NCI-H748 (cell line): ENCODE results near the gene THBS1.

ENCODE experiments used
- DNase-seq: peaks from one replicate; lab custom pipeline; 2025; ENCODE audit not compliant: unreplicated experiment; lab: John Stamatoyannopoulos, UW

Gene THBS1

DNA sequence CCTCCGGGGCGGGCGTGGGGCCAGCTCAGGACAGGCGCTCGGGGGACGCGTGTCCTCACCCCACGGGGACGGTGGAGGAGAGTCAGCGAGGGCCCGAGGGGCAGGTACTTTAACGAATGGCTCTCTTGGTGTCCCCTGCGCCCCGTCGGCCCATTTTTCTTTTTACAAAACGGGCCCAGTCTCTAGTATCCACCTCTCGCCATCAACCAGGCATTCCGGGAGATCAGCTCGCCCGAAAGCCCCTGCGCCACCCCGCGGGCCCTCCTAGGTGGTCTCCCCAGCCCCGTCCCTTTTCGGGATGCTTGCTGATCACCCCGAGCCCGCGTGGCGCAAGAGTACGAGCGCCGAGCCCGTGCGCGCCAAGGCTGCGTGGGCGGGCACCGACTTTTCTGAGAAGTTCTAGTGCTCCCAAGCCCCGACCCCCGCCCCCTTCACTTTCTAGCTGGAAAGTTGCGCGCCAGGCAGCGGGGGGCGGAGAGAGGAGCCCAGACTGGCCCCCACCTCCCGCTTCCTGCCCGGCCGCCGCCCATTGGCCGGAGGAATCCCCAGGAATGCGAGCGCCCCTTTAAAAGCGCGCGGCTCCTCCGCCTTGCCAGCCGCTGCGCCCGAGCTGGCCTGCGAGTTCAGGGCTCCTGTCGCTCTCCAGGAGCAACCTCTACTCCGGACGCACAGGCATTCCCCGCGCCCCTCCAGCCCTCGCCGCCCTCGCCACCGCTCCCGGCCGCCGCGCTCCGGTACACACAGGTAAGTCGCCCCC, at the start of gene THBS1:
THBS1 (plus strand) TSS at position 595 of the 757 bp plus-strand sequence. CDS start 779 bp downstream, outside the sequence.
- DNase-seq: peak; percentile 15

DNA sequence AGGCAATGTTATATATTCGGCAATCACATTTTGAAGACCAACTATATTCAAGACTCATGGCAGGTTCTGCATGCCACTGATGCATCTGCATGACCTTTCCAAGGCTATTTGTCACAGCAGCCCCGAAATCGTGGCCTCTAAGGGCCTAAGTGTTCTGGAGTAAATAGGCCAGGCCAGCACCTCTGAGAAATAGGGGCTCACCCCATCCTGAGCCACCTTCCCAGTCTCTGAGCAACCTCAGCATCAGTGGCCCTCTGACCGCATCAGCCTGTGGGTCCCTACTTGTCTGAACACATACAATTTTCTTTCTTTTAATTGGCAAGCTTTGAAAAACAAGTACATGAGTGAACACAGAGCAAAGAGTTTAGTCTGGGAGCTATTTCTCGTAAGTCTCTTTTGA, 45.9 kb upstream of the THBS1 start:
- no peak for DNase-seq

DNA sequence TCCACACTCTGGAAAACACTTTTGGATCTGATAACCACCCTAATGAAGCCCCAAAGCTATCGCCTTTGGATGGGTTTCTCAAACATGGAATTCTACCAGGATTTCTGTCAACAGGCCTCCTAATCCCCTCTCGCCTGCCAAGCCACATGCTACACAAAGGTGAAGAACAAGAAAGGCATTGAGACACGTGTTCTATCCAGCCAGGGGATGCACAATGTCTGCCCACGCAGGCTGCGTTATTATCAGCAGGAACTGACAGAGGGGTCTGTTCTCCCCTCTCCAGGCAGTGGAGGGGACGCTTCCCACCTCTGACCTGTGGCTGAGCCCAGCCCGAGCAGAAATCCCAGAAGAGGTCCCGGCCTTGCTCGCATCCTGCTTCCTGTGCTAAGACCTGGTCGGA, 45.4 kb upstream of the THBS1 start:
- DNase-seq: no peak

DNA sequence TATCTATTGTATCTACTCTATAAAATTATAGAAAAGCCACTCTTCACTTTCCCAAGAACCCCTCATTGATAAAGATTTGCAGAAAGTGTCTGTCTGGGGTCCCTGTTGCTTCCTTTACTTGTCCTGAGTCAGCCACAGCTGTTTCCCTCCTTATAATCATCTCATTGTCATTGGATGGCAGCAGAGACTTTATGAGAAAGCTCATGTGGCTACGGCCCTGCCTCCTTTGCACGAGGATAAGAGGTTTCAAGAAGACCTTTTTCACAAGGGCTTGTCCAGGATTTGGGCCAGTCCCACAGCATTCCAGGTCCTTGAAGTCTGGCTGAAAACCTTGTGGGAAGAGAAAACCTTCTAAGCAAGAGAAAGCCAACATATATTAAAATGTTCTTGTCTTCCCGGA, 41.9 kb upstream of the THBS1 start:
- no peak for DNase-seq

DNA sequence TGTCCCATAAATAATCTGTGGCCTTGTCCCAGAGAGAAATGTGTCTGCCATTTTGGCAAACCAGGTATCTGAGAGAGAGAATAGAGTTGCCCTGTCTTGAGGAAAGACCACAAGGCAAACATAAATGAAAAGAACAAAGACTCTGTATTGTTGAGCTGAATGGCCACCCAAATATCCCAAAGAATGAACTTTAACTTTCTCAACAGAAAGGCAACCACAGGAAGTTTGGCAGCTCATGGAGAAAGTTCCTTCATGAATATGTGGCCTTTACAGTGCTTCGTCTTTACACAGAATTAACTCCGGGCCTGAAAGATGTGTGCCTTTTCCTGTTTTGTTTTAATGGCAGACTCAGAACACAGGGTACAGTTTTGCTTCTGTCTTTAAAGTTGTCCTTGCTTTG, 41.4 kb upstream of the THBS1 start:
- no peak for DNase-seq

DNA sequence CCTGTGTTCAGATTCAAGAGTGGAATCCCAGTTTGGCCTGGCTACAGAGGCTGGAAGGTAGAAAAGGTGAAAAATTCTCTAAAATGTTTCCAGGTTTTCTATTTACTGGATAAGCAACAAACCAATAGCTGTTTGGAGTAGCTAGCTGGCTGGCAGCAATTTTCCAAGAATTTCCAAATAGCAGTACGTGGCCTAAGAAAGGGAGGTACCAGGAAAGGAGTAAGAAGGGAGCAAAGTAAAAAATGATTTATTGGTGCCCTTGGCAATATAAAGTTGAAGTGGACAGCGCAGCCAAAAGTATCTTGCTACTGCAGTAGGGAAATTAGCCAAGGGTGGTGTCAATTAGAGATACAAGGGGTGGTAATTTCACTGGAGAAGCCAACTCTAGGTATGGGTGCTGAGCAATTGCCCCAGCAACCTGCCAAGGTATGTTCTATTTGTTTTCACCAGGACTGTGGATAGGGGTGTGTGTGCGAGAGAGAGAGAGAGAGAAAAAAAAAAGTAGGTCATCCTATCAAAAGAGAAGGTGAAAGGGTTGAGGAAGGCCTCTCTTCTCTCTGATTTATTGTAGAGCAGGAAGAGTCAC, 40.8 kb upstream of the THBS1 start:
- no peak for DNase-seq

DNA sequence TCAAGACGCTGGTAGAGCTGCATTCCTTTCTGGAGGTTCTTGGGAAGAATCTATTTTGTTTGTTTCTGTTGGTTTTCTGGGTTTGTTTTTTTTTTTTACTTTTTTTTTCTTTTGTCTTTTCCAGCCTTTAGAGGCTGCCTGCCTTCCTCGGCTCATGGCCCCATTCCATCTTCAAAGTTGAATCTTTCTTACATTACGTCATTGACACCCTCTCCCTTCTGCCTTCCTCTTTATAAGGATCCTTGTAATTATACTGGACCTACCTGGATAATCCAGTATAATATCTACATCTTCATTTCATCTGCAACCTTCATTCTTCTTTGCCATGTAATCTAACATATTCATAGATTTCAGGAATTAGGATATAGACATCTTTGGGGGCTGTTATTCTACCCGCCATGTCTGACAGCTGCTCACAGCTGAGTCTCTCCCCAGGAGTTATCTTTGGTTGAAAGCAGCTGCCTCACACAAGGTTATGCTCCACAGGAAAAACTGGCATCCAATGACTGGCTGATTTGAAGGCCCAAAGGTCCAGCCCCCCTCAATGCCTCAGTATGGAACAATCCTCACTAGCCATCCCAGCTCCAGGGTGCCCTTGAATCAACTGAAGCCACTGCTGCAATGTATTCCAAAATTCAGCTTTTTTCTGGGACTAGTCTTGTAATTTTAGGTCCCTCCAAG, 38.4 kb upstream of the THBS1 start:
- no peak for DNase-seq

DNA sequence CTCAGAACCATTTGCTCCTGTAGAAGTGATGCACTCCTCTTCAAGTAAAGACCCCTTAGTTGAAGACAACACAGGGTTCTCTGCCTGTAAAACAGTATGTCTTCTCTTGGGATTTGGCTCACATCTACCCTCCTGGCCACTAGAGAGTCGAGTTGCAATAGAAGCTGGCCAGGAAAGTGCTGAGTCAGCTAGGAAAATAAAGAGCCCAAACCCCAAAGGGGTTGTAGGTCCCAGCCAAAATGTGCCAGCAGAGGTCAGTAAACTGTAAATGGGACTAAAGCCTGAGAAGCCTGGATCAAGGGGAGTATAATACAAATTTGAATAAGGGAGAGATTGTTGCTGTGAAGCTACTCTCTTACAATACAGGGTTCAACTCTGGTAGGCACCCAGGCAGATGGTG, 37.2 kb upstream of the THBS1 start:
- DNase-seq: no peak

DNA sequence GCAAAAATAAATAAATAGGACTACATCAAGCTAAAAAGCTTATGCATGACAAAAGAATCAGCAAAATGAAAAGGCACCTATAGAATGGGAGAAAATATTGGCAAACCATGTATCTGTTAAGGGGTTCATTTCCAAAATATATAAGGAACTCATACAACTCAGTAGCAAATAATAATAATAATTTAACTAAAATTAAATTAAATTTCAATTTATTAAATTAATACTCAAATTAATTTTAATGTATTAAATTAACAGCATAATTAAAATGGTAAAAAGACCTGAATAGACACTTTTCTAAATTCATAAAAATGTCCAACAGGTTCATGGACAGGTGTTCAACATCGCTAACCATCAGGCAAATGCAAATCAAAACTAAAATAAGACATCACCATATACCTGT, 34.0 kb upstream of the THBS1 start:
- DNase-seq: no peak

DNA sequence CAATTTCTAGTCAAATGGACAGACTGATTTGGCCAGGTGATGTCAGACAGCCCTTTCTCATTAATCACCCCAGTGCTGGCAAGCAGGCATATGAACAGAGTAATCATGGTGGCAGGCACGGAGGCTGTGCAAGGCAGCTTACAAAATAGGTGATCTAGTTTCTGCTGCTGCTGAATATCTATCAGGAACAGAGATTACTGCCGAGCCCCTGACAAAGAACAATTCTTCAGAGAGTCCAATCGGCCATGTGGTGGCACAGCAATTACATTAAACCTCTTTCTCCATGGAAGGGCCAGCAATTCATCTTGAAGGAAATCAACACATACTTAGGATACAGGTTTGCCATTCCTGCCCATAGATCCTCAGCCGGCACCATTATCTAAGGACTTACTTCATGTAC, 32.3 kb upstream of the THBS1 start:
- DNase-seq: no peak

DNA sequence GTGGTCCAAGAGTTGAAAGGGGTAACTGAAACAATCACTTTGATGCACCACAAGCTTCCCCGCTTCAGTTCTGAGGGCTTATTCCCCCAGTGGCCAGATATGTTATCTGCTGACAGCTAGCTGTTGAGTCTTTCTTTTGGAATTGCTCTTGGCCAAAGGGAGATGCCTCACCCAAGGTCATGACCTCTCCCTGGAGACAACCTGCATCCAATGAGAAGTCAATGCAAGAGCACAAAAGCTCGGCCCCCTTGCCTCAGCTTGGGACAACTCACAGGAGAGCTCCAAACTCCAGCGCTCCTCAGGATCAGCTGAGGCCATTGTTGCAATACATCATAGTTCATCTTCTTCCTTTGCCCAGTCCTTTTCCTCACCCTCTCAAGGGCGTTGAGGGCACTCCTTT, 31.0 kb upstream of the THBS1 start:
- no peak for DNase-seq

DNA sequence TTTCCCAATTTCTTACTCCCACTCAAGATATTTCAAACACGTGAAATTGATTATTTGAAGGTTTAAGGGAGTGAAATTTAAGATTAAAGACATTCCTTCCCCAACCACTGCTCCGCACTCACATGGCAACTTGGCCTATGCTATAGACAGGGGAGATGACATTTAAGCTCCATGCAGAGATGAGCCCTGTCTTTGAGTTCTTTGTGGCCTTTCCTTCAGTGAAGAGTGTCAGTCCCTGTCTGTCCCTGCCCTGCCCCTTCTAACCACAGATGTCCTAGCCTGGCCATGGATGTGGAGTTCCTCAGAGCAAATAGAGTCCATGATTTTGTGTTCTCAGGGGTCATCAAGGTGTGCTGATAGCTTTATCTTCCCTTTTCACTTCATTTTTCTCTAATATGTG, 29.4 kb upstream of the THBS1 start:
- DNase-seq: no peak

DNA sequence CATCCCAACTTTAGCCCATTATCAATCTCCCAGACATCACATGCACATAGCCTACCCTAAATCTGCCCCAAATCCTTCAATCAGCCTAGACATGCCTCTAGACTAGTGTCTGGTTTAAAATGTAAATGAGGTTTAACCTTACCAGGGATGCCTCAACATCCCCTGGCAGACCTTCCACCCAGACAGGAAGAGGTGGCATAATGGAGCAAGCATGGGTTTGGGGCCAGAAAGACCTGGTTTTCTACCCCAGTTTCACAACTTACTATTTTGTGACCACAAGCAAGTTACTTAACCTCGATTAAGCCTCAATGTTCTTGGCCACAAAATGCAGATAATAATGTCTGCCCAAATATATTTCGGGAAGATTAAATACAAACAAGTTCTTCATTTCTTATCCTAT, 28.3 kb upstream of the THBS1 start:
- no peak for DNase-seq

DNA sequence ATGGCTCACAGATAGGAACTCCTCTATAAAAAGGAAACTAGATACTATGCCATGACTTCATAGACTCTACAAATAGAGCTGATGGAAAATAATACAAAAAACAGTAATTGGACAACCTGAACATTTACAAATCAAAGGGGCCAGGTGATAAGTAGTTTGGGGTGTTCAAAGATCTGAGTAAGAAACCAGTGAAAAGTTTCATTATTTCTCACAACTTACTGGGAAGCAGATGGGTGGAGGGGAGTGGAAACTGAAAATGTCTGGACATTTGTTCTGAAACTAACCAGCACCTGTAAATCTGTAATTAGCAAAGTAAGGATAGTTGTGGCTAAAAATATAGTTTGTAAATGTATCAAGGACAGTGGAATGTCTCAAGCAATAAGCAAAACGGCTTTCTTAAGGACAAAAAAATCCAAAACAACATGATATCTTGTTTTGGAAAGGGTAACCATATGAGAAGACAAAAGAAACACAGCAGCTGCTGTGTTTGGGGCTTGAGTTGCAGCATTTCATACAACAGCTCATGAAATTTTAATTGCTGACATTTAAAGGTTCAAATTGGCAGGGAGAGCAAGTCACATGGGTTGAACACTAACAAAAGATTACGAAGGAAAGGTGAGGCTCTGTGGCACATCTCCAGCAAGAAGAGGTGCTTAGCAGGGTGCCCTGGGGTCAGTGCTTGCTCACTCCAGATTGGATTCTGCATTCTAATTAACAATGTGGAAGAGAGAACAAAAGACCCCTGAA, 26.8 kb upstream of the THBS1 start:
- DNase-seq: peak; percentile 7

DNA sequence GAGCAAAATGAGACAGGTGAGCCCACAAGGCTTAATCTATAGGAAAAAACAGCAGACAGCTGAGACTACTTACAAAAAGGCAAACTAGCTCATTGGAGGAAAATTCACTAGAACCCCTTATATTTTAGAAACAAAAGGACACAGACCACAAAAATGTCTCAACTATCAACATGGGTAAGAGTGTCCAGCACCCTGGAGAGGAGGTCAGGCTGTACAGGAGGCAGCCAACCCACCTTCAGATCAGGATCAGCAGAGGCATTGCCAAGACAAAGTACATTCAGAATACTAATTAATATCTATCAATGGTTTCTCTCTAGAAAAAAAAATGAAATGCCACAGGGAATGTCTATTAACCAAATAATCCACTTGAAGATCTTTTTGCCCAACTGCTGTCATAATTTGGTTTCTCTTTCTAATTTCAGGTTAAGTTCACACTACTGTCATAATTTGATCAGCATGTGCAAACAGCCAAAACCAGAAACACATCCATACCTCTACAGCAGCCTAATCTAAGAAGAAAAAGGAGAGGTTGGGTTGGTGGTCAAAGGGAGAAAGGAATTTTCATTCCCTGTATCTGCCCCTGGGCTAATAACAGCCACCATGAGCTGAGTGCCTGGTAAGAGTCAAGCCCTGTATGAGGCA, 26.0 kb upstream of the THBS1 start:
- no peak for DNase-seq

DNA sequence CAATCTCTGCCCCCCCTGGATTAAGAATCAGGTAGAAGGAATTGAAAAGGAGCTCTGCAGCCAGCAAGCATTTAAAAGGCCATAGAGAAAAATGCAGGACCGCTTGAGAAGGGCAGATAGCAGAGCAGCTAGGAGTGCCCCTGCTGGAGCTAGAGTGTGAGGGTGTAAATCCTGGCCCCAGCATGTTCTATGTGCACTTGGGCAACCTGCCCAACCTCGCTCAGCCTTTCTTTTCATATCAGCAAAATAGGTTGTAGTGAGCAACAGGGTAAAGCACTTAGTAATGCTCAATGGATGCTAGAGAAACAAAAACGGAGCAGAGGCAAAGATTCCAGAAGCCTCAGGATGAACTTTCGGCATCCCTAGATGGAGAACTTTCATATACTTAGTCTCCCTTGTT, 25.0 kb upstream of the THBS1 start:
- DNase-seq: no peak

DNA sequence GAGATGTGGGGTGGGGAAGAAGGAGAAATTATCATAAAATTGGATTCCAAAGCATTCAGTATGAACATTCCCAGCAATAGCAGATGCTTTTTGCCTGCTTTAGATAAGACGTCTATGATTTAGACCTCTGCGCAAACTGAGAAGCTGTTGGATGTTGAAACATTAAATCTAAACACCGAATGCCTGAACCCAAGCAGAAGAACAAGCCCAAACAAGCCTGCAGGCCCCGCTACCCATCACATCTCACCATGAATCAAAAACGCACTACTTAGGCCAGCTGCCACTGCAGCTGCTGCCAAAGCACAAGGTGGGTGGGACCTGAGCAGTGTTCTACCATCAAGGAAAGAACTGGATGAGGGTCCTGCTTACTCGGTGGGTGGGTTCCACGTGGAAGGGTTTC, 24.4 kb upstream of the THBS1 start:
- peak; percentile 2 for DNase-seq

DNA sequence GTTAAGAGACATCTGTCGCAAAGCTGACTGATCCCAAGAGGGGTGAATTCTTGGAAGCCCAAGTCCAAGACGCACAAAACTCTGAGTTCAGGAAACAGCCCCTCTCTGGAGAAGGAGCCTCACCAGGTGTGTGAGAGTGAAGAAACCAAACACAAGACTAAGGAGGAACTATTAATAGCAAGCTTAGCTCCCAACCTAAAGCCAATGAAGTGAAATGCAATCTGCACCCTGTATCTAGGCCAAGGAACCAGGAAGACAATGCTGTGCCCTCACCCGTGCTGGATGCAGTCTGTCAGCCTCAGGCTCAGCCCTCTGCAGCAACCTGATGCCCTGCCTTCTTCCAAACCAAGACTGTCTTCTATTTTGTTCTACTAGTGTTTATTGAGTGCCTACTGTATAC, 22.5 kb upstream of the THBS1 start:
- no peak for DNase-seq

DNA sequence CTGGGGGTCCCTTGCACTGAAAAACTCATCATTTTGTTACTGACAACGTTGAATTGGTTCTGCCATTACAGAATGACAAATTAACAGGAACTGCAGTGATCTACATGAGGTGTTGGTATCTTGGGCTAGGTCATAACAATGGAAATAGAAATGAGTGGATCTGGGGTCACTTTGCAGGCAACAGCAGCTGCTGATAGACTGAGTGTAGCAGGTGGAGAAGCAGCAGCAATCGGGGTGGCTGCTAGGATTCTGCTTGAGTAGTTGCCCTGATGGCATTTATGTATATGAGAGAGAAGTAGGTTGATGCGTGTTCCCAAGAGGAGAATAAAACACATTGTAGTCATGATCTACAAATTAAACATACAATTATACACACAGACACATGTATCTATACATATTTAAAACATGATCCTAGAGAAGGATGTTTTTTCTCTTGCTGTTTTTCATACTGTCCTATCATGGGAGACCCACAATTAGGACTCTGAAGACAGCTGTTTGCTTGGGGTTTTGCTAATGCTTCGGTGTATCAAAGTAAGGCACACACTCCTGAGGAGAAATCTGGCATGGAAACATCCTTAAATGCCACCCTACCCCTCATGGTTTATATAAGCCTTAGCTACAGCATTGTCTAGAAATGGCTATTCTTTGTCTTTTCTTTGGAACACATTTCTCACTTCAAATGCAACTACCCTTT, 15.8 kb upstream of the THBS1 start:
- DNase-seq: no peak

DNA sequence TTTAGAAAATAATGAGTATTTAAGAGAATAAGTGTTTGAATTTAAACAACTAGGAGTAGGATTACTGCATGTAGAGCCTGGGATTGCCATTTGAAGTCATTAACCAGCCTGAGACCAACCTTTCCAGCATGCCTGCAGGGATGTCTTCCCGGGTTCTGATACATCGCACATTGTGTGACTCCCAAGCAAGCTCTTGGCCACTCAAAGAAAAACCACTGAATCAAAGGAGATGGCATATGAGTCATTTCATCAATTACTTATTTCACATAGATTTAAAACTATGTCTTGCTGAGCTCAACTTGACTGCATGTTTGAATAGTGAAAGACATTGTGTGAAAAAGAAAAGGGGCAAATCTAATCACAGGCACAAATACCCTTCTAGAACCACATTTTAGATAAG, 15.0 kb upstream of the THBS1 start:
- DNase-seq: no peak

DNA sequence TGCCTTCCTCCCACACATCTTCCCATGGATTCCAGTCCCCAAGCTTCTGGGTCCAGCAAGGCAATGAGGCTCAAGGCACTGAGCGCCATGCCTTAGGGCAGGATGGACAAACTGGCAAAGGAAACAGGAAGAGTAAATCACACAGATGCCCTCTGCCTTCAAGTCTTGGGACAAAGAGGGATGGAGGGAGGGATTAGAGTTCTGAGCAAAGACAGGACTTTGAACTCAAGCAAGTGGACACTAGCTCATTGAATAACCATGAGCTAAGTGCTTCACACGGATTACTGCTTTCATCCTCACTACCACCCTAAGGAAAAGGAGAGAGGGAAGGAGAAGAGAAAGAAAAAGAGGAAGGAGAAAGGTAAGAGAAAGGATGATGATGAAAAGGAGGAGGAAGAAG, 7.6 kb upstream of the THBS1 start:
- no peak for DNase-seq
